WTC11 (cell line): ENCODE results near the gene TMEM60. TPM values are rescaled to one million over a fixed set of nuclear protein-coding genes. Genes with fewer than 3 reads are reported as not detected.

ENCODE experiments used
- ATAC-seq: fragments of 200-7000 bp; cut with Tn5 transposase; 2 replicates; pipeline ENCODE4 v1.10.0; 2021; ENCODE audit warnings: mild to moderate bottlenecking, moderate library complexity
- Bru-seq: library from RNA; stranded (reverse); fragments of 400-500 nt; gene quantifications from one replicate; lab custom pipeline; 2021; lab: Mats Ljungman, UMichigan
- CTCF ChIA-PET: fragments of 300-600 bp; sonication (Branson Sonifier 250); formaldehyde crosslinking; loops from one replicate; lab custom pipeline; 2021; ENCODE audit warnings: antibody characterized with exemption; lab: Charles Lee
- POLR2A ChIA-PET: fragments of 350-600 bp; sonication (Branson Sonifier 250); formaldehyde crosslinking; loops from one replicate; lab custom pipeline; 2021; ENCODE audit warnings: antibody characterized with exemption; lab: Charles Lee
- DNase-seq: peaks from one replicate; pipeline ENCODE4 v3.0.0; 2021; ENCODE audit warnings: low spot score
- H3K27ac Mint-ChIP-seq: 2 replicates; pipeline ENCODE4 v1.8.0; 2021; ENCODE audit warnings: mixed read lengths
- H3K27me3 Mint-ChIP-seq: 2 replicates; pipeline ENCODE4 v1.8.0; 2021; ENCODE audit warnings: low read depth, mild to moderate bottlenecking, moderate library complexity, mixed read lengths
- H3K36me3 Mint-ChIP-seq: 2 replicates; pipeline ENCODE4 v1.8.0; 2021; ENCODE audit warnings: mixed read lengths
- H3K4me1 Mint-ChIP-seq: 2 replicates; pipeline ENCODE4 v1.8.0; 2022; ENCODE audit warnings: mixed read lengths
- H3K4me3 Mint-ChIP-seq: 2 replicates; pipeline ENCODE4 v1.8.0; 2021; ENCODE audit warnings: mild to moderate bottlenecking, moderate library complexity, mixed read lengths
- H3K9me3 Mint-ChIP-seq: 2 replicates; pipeline ENCODE4 v1.8.0; 2021; ENCODE audit warnings: mixed read lengths
- E2F1 ChIP-seq: sonication (generic); formaldehyde crosslinking; IDR thresholded peaks from 2 replicates; pipeline ENCODE4 v1.8.0; 2022; ENCODE audit warnings: mild to moderate bottlenecking, missing genetic modification reagents
- E2F5 ChIP-seq: sonication (generic); formaldehyde crosslinking; IDR thresholded peaks from 2 replicates; pipeline ENCODE4 v1.8.1; 2022; ENCODE audit warnings: mild to moderate bottlenecking, moderate library complexity, missing genetic modification reagents
- ERG ChIP-seq: fragments of 250-450 bp; sonication (Bioruptor Pico); IDR thresholded peaks from 2 replicates; pipeline ENCODE4 v1.8.0; 2021; ENCODE audit warnings: mild to moderate bottlenecking
- FOXK1 ChIP-seq: sonication (generic); formaldehyde crosslinking; IDR thresholded peaks from 2 replicates; pipeline ENCODE4 v1.8.0; 2022; ENCODE audit warnings: mild to moderate bottlenecking, moderate library complexity, missing genetic modification reagents
- FOXP1 ChIP-seq: sonication (generic); formaldehyde crosslinking; IDR thresholded peaks from 2 replicates; pipeline ENCODE4 v1.8.0; 2022; ENCODE audit warnings: missing genetic modification reagents, mild to moderate bottlenecking, moderate library complexity, borderline replicate concordance
- NR2C2 ChIP-seq: sonication (generic); formaldehyde crosslinking; IDR thresholded peaks from 2 replicates; pipeline ENCODE4 v1.8.0; 2022; ENCODE audit warnings: mild to moderate bottlenecking, missing genetic modification reagents
- PRRX2 ChIP-seq: fragments of 250-450 bp; sonication (Bioruptor Pico); IDR thresholded peaks from 2 replicates; pipeline ENCODE4 v1.8.0; 2021; ENCODE audit warnings: mild to moderate bottlenecking
- ZNF396 ChIP-seq: fragments of 250-450 bp; sonication (Bioruptor Pico); IDR thresholded peaks from 2 replicates; pipeline ENCODE4 v1.8.0; 2021; ENCODE audit warnings: mild to moderate bottlenecking, moderate library complexity, borderline replicate concordance
- long read RNA-seq, 3 experiments: library from RNA in 1 of 3; library from capped mRNA in 1 of 3; library from polyadenylated mRNA in 1 of 3; unstranded in 2 of 3; stranded (forward) in 1 of 3; transcript quantifications; one replicate each; pipeline ENCODE4 v2.0.0, GENCODE V29; 2021
- total RNA-seq: library from RNA; stranded (reverse); gene quantifications from 3 replicates; pipeline ENCODE4 v1.2.3, GENCODE V29; 2021
- TF ChIP-seq, protein P1 (sequence below): sonication (generic); formaldehyde crosslinking; IDR thresholded peaks from 2 replicates; pipeline ENCODE4 v1.8.1; 2023; ENCODE audit warnings: mild to moderate bottlenecking, missing genetic modification reagents, borderline replicate concordance
- TF ChIP-seq, protein P2 (sequence below): sonication (generic); formaldehyde crosslinking; IDR thresholded peaks from 2 replicates; pipeline ENCODE4 v1.8.0; 2022; ENCODE audit warnings: mild to moderate bottlenecking, missing genetic modification reagents
- TF ChIP-seq, protein P3 (sequence below): sonication (generic); formaldehyde crosslinking; IDR thresholded peaks from 2 replicates; pipeline ENCODE4 v1.8.0; 2023; ENCODE audit warnings: mild to moderate bottlenecking, missing genetic modification reagents
- TF ChIP-seq, protein P4 (sequence below): fragments of 250-450 bp; sonication (Bioruptor Pico); IDR thresholded peaks from 2 replicates; pipeline ENCODE4 v1.9.0; 2021; ENCODE audit warnings: mild to moderate bottlenecking, borderline replicate concordance
- TF ChIP-seq, protein P5 (sequence below): sonication (generic); formaldehyde crosslinking; IDR thresholded peaks from 2 replicates; pipeline ENCODE4 v1.8.1; 2023; ENCODE audit warnings: mild to moderate bottlenecking, missing genetic modification reagents

Gene TMEM60, protein sequence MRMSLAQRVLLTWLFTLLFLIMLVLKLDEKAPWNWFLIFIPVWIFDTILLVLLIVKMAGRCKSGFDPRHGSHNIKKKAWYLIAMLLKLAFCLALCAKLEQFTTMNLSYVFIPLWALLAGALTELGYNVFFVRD
- total RNA-seq: 21.5 to 23.7 TPM (median 23.4 TPM) in 3 replicates
- percentile 97 among the genes with signal in this experiment for Bru-seq, nascent RNA
- long read RNA-seq, experiment 1, transcript TMEM60-201 (2 exons, 1,023 nt): major isoform, 38 of 39 reads
- long read RNA-seq, experiment 1, partial matches to known transcripts: 0 of 39 reads
- long read RNA-seq, experiment 1, other reads (novel, unspliced or antisense): 1 of 39 reads
- long read RNA-seq, experiment 2, transcript TMEM60-201 (2 exons, 1,023 nt): major isoform, 53 of 59 reads
- long read RNA-seq, experiment 2, partial matches to known transcripts: 0 of 59 reads
- long read RNA-seq, experiment 2, other reads (novel, unspliced or antisense): 6 of 59 reads
- long read RNA-seq, experiment 3, transcript TMEM60-201 (2 exons, 1,023 nt): major isoform, 75 of 76 reads
- long read RNA-seq, experiment 3, partial matches to known transcripts: 0 of 76 reads
- long read RNA-seq, experiment 3, other reads (novel, unspliced or antisense): 1 of 76 reads

DNA sequence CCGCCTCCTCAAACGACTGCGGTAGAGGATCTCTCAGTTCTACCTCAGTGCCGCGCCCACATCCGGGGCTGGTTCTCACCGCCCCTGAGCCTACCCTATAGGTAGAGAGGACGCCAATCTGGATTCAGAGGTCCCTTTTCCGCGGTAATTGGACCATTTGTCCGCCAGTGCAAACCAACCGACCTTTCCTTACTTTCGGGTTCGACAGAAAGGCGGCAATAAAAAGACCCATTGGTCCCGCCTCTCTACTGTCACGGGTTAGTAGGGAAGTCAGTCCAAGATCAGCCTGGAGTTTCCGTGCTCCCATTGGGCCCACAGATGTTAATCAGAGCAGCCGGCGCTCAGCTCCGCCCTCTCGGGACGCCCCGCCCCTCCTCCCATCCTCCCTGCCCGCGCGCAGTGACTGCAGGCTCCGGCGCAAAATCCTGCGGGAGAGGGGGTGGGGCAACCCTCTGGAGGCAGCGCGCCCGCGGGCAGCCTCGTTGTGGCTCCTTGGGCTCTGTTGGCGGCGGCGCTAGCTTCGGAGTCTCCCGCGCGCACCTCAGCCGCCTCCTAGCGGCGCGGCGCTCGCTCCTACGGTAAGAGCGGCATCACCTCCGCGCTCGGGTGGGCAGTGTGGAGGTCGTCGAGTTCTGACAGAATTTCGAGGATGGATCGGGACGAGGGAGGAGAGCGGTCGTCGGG lies at the start of gene TMEM60, which contains the start of gene PHTF2:
TMEM60 (minus strand) TSS at position 41 of the 684 bp plus-strand sequence. CDS start 4,061 bp downstream, outside the sequence.
PHTF2 (plus strand) TSS at position 380 of the 684 bp plus-strand sequence.
- Mint-ChIP-seq H3K4me1 (peaks cover 29% of the 10 kb centered on the region), H3K27me3 (no peaks in the 10 kb centered on the region), H3K9me3 (no peaks in the 10 kb centered on the region), H3K27ac (peak within 1 kb of the TSS; percentile 95), H3K4me3 (peak within 1 kb of the TSS; percentile 99), H3K36me3 (peaks cover 7% of the 10 kb centered on the region; the same call in 1 of the 2 replicates)
- ATAC-seq (peak; percentile 93), DNase-seq (peak; percentile 99)
- POLR2A ChIA-PET: interaction anchor here (0.5 kb wide), 1 partner anchor 169 kb away, joined by 4 read pairs; no protein-coding TSS in a partner anchor
- CTCF ChIA-PET: interaction anchor here (0.5 to 1.1 kb wide), 11 partner anchors 9 to 177 kb away, joined by 3 to 6 read pairs (median 3); no protein-coding TSS in a partner anchor
- TF ChIP-seq, protein P1, sequence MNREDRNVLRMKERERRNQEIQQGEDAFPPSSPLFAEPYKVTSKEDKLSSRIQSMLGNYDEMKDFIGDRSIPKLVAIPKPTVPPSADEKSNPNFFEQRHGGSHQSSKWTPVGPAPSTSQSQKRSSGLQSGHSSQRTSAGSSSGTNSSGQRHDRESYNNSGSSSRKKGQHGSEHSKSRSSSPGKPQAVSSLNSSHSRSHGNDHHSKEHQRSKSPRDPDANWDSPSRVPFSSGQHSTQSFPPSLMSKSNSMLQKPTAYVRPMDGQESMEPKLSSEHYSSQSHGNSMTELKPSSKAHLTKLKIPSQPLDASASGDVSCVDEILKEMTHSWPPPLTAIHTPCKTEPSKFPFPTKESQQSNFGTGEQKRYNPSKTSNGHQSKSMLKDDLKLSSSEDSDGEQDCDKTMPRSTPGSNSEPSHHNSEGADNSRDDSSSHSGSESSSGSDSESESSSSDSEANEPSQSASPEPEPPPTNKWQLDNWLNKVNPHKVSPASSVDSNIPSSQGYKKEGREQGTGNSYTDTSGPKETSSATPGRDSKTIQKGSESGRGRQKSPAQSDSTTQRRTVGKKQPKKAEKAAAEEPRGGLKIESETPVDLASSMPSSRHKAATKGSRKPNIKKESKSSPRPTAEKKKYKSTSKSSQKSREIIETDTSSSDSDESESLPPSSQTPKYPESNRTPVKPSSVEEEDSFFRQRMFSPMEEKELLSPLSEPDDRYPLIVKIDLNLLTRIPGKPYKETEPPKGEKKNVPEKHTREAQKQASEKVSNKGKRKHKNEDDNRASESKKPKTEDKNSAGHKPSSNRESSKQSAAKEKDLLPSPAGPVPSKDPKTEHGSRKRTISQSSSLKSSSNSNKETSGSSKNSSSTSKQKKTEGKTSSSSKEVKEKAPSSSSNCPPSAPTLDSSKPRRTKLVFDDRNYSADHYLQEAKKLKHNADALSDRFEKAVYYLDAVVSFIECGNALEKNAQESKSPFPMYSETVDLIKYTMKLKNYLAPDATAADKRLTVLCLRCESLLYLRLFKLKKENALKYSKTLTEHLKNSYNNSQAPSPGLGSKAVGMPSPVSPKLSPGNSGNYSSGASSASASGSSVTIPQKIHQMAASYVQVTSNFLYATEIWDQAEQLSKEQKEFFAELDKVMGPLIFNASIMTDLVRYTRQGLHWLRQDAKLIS (CRISPR knock-in tag): 0 out of 2 replicates have a peak, but pooled peaks have one; percentile 62
- TF ChIP-seq ERG (CRISPR knock-in tag) (0 out of 2 replicates have a peak, but pooled peaks have one; percentile 1), FOXK1 (peak; percentile 37; the same call in 1 of the 2 replicates), E2F5 (peak; percentile 62; the same call in 1 of the 2 replicates), E2F1 (no peak), ZNF396 (no peak), PRRX2 (0 out of 2 replicates have a peak, but pooled peaks have one; percentile 20), FOXP1 (CRISPR knock-in tag) (peak; percentile 45; the same call in 1 of the 2 replicates), NR2C2 (CRISPR knock-in tag) (0 out of 2 replicates have a peak, but pooled peaks have one; percentile 16)
- TF ChIP-seq, protein P2, sequence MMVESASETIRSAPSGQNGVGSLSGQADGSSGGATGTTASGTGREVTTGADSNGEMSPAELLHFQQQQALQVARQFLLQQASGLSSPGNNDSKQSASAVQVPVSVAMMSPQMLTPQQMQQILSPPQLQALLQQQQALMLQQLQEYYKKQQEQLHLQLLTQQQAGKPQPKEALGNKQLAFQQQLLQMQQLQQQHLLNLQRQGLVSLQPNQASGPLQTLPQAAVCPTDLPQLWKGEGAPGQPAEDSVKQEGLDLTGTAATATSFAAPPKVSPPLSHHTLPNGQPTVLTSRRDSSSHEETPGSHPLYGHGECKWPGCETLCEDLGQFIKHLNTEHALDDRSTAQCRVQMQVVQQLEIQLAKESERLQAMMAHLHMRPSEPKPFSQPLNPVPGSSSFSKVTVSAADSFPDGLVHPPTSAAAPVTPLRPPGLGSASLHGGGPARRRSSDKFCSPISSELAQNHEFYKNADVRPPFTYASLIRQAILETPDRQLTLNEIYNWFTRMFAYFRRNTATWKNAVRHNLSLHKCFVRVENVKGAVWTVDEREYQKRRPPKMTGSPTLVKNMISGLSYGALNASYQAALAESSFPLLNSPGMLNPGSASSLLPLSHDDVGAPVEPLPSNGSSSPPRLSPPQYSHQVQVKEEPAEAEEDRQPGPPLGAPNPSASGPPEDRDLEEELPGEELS (CRISPR knock-in tag): peak; percentile 71; the same call in 1 of the 2 replicates
- TF ChIP-seq, protein P3, sequence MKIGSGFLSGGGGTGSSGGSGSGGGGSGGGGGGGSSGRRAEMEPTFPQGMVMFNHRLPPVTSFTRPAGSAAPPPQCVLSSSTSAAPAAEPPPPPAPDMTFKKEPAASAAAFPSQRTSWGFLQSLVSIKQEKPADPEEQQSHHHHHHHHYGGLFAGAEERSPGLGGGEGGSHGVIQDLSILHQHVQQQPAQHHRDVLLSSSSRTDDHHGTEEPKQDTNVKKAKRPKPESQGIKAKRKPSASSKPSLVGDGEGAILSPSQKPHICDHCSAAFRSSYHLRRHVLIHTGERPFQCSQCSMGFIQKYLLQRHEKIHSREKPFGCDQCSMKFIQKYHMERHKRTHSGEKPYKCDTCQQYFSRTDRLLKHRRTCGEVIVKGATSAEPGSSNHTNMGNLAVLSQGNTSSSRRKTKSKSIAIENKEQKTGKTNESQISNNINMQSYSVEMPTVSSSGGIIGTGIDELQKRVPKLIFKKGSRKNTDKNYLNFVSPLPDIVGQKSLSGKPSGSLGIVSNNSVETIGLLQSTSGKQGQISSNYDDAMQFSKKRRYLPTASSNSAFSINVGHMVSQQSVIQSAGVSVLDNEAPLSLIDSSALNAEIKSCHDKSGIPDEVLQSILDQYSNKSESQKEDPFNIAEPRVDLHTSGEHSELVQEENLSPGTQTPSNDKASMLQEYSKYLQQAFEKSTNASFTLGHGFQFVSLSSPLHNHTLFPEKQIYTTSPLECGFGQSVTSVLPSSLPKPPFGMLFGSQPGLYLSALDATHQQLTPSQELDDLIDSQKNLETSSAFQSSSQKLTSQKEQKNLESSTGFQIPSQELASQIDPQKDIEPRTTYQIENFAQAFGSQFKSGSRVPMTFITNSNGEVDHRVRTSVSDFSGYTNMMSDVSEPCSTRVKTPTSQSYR (CRISPR knock-in tag): peak; percentile 88
- TF ChIP-seq, protein P4, sequence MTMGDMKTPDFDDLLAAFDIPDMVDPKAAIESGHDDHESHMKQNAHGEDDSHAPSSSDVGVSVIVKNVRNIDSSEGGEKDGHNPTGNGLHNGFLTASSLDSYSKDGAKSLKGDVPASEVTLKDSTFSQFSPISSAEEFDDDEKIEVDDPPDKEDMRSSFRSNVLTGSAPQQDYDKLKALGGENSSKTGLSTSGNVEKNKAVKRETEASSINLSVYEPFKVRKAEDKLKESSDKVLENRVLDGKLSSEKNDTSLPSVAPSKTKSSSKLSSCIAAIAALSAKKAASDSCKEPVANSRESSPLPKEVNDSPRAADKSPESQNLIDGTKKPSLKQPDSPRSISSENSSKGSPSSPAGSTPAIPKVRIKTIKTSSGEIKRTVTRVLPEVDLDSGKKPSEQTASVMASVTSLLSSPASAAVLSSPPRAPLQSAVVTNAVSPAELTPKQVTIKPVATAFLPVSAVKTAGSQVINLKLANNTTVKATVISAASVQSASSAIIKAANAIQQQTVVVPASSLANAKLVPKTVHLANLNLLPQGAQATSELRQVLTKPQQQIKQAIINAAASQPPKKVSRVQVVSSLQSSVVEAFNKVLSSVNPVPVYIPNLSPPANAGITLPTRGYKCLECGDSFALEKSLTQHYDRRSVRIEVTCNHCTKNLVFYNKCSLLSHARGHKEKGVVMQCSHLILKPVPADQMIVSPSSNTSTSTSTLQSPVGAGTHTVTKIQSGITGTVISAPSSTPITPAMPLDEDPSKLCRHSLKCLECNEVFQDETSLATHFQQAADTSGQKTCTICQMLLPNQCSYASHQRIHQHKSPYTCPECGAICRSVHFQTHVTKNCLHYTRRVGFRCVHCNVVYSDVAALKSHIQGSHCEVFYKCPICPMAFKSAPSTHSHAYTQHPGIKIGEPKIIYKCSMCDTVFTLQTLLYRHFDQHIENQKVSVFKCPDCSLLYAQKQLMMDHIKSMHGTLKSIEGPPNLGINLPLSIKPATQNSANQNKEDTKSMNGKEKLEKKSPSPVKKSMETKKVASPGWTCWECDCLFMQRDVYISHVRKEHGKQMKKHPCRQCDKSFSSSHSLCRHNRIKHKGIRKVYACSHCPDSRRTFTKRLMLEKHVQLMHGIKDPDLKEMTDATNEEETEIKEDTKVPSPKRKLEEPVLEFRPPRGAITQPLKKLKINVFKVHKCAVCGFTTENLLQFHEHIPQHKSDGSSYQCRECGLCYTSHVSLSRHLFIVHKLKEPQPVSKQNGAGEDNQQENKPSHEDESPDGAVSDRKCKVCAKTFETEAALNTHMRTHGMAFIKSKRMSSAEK (CRISPR knock-in tag): no peak
- TF ChIP-seq, protein P5, sequence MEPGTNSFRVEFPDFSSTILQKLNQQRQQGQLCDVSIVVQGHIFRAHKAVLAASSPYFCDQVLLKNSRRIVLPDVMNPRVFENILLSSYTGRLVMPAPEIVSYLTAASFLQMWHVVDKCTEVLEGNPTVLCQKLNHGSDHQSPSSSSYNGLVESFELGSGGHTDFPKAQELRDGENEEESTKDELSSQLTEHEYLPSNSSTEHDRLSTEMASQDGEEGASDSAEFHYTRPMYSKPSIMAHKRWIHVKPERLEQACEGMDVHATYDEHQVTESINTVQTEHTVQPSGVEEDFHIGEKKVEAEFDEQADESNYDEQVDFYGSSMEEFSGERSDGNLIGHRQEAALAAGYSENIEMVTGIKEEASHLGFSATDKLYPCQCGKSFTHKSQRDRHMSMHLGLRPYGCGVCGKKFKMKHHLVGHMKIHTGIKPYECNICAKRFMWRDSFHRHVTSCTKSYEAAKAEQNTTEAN: 0 out of 2 replicates have a peak, but pooled peaks have one; percentile 10
